GM18526 (cell line): ENCODE results near the gene PDE7B.

Experiments
- POLR2A ChIP-seq: IDR thresholded peaks from 3 replicates; pipeline ENCODE4 v1.6.1; 2011; ENCODE audit not compliant: insufficient read length; ENCODE audit errors: extremely low read depth

Gene PDE7B

DNA sequence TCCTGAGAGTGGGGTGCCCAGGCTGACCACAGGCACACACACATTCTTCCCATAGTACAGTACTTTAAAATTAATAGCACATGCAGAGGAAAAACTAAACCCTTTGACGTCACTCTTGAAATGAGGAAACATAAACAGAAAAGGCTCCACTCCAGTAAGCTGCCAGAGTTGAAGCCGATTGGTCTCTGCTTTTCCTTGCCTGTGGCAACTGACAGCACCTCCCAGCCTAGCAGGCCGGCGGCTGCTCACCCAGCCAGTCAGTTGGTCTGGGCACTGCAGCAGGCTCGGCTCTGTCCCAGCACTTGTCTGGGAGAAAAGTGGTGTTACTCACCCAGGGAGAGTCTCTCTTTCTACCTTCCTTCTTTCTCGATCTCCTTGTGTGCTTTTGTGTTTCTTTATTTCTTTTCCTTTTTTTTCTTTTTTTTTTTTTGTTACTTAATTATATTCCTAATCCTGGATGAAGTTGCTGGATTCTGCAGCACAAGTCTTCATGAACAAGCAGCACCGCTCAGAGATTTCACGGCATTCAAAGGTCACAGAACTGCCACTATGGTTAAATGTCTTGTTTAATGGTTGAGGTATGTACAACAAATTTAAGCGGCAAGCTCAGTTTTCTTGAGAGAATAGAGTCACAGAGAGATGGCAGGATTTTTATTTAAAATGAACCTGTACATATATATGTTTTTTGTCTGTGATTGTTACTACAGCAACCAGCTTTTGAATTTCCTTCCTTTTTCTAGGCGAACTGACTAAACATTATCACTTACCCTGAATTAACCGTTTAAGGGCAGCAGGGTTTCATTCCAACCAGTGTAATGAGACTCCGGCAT is at the start of gene PDE7B:
TSS of gene PDE7B (plus strand) at position 260 of the 830 bp plus-strand sequence.
- TF ChIP-seq POLR2A = no peak

DNA sequence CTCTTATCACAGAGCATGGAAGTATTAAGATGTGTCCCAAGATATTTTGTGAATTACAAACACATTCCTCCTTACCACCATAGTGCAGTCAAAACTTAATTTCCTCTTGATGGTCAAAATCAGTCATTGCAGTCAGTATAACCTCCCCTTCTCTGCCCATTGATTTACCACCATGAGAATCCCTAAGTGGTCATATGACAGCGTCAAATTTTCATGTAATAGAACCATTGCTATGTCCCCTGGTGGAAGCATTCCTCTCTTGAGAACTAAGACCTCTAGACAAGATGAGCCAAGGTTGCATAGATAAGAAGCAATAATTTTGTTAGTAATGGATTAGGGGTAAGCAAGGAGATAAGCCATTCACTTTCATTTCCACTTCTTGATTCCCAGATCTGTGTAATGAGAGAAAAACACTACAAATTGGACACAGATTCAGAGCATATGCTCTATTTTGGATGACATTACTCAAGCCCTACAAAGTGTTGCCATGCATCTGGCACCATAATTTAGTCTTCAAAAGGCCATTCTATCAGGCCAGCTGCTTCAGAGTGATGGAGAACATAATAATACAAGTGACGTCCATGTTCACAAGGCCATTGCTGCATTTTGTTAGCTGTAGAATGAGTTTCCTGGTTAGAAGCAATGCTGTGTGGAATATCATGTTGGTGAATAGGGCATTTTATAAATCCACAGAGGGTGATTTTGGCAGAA is 49.6 kb upstream of the PDE7B start:
- TF ChIP-seq POLR2A = no peak

DNA sequence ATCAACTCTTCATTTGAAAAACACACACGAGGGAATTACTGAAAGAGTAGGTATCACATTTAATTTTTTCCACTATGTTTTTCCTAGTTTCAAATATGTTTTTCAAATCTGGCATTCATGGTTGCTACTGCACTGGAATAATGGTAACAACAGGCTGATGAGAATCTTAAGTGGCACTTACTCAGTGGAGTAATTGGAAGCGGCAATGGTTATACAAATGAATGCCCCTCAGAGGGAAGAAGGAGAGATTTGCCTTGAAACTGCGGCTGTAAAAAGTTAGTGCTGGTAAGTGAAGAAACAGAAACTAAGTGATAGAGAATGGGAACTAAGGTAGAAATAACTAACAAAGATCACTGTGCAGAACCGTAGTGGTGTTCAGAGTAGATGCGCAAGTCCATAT is 41.0 kb upstream of the PDE7B start:
- TF ChIP-seq POLR2A = no peak

DNA sequence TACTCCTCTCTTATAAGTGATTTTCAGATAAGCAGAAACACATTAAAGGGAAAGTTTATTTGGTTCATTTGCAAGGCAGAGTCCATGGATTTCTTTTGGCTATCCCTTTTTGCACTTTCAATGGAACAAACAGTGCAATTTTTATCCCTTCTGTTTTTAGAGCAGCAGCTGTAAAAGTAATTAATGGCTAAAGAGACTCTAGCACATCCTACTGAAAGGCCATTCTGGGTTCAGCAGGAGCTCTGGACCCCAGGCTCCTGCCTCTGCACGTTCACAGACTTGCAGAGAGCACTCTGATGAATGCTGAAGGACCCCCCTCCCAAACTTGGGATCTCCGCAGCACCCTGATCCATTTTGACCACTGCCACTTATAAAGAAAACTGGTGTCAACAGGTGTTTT is 40.3 kb upstream of the PDE7B start:
- no peak for TF ChIP-seq POLR2A

DNA sequence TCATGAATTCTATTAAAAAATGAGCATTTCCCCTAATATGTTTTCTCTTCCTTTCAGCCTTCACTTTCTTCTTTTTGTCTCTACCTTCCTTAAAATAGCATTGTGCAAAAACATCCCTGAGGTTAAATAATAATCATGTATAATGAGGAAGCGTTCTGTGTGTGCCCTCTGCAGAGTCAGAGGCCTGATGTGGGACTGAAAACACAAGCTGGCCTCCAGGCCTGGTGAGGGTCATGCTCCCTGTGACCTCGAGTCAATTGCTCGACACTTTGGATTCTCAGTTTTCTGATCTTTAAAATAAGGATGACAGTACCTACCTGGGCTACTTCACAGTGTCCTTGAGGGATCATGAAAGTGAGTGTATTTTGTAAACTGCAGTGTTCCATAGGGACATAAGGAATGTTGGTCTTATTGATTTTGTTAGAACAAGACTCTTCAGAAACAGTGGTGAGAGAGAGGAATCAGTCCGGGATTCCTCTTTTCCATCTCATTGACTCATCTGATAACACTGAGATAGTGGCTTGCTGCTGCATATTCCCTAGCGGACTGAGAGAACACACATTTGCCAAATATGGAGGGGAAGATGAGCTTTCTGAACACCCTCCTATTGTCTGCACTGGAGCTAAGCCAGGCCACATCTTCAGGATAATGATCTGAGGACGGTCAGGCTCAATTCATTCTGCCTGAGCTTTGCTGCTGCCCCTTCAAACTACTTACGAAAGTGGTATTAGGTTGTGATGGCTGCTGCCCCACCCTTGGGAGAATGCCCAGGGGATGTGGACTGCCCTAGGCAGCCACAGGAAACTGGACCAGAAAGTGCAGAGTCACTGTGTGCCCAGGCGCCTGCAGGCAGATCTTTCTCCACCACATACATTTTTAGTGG is 39.6 kb upstream of the PDE7B start:
- no peak for TF ChIP-seq POLR2A

DNA sequence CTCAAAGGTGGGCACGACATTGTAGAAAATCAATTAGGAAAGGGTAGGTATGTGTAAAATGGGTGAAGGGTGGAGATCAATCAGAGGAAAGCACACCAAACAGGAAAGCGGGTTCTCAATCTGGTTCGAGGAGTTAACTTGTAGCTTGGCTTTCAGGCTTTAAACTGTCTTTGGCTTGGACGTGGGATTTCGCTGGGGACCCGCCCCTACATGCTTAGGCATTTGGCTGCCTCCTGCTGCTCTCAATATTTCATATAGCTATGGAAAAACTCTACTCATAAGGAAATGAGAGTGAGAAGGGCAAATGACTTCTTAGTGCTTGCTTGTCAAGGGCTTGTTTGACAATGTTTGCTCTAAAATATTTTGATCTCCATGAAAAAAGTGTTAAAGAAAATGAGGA is 38.1 kb upstream of the PDE7B start:
- TF ChIP-seq POLR2A = no peak

DNA sequence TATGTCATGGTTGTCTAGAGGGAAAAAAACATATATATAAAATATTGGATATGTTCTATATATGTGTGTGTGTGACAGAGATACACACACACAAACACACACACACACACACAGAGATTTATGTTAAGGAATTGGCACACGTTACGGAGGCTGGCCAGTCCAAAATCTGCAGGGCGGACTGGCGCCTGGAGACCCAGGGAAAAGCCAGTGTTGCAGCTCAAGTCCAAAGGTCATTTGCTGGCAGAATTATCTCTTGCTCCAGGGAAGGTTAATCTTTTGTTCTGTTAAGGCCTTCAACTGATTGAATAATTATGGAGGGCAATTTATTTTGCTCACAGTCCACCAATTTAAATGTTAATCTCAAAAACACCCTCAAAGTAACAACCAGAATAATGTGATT is 37.5 kb upstream of the PDE7B start:
- TF ChIP-seq POLR2A = no peak

DNA sequence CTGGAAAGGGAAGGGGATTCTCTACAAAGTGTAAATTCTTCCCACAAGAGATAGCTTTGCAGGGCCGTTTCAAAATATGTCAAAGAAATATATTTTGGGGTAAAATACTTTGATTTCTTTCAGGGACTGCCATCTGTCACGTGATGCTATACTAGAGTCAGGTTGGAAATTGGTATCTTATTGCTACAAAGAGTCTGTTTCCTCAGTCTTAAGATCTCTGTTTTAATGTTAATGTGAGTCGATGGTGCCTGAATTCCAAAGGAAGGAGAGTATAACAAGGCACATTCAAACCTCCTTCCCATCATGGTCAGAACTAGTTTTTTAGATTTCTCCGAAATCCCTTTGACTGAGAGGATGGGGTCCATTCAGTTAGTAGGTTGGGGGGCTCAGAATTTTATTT is 36.3 kb upstream of the PDE7B start:
- no peak for TF ChIP-seq POLR2A

DNA sequence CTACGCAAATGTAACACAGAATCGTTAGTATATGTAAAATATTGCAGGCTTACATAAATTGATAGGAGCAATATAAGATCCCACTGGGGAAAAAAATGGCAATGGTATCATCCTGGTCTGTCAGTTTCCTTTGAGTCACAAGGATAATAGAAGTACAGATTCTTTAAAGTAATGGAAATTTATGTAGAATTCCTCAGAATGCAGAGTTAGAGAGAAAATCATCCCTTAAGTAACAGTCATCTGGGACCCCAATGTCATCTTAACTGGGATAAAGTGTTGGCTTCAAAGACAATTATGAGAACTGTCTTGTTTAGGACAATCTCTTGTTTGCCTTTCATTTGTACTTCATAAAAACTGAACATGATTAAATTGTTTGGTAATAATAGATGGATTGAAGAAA is 34.5 kb upstream of the PDE7B start:
- TF ChIP-seq POLR2A = no peak

DNA sequence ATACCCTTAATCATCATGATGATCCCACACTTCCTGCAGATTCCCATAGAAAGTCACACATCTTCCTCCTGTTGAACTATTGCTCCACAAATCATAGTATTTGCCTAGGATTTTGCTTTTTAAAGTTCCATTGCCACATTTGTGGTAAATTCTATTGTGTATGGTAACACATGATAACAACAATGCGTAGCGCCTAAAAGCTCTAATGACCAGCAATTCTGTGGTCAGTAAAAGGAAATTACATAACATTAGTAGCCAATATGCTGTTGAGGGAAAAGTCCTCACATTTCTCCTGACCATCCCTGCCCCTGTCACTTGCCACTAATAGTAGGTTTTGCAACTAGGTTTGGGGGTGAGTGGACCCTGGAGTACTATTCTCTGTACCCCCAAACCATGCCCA is 31.8 kb upstream of the PDE7B start:
- no peak for TF ChIP-seq POLR2A

DNA sequence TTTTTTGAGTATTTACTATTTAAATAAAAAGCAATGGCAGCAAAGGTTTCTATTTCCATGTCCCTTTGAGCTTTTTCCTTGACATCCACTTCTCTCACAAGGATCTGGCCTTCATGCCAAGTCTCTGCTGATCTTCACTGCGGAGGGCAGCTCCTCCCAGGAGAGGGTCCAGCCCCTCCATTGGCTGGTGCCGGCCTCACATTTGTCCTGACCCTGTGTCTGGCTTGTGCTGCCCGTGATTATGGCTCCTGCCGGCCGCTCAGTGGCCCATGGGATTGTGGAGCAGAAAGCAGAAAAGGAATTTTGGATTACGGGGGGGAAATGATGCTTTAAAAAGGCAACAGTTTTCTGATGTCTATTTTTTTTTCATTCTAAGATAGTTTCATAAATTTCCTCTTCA is 31.2 kb upstream of the PDE7B start:
- TF ChIP-seq POLR2A = no peak

DNA sequence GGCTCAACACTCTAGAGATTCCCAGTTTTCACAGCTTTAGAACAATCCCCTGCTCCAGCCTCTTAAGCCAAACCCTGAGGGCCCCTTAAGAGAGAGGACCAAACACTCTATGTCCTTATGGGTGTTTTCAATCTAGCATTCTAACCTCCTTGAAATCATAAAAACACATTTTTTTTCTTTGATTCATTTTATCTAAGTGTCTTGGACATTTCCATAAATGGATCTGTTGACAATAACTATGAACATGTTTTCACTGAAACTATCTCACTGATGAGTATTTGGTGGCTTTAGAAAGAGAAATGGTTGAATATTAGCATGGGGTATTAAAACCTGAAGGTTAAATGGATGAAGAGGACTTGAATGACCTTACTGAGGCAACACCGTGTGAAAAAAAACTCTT is 27.6 kb upstream of the PDE7B start:
- no peak for TF ChIP-seq POLR2A

DNA sequence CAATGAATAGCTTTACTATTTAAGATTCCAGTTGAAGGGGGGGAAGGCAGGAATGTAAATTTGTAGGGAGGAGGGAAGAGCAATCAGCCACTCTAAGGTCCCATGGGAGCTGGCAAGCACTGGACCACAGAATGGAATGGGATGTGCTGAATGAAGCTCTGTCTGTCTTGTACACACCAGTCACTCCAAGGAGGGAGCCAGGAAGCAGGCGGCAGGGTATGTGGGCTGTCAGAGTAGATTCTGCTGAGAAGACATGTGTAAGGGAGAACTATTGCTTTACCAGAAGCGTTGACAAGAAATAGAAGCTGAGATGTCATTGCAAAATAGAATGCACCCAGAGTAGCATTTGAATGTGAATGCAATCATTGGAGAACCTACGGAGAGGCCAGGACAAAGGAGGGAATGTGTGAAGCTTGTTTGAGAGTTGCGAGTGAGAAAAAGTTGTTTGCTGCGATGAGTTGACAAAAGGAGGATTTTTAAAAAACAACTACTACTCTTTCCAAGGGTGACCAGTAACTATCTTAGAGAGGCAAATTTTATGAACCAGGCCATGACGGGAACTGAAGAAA is 25.2 kb upstream of the PDE7B start:
- TF ChIP-seq POLR2A = no peak

DNA sequence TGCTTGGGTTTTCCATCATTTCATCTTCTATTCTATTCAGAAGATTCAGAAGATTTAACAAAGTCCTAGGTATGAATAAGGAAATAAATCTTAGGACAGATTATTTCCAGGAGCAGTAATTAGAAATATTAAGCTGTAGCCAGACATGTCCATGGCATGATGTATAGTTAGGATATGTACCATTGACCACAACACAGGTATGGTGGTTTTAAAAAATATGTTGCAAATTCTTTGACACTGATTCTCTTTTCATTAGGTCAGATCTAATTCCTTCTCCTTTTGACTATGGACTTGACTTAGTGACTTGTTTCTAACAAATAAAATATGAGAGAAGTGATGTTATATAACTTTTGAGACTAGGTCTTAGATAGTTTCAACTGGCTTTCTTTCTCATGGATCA is 23.5 kb upstream of the PDE7B start:
- TF ChIP-seq POLR2A = no peak

DNA sequence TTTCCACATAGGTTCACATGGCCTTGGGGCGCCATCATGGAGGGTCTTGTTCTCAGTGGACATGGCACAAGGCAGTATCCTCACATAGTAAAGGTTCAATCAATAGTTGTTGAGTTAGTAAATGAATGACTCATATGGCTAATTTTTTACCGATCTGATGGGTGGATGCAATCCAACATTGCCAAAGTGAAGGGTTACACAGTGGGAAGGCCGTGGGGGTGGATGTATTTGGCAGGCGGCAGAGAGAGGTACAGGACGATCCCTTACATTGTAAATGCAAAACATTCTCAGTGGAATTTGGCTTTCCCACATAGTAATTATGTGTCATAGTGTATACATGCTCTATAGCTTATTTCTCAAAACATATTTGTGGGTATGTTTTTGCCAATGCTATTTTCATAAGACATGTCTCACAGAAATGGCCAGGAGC is 21.0 kb upstream of the PDE7B start:
- no peak for TF ChIP-seq POLR2A
